PC-9 (cell line): Measurements from ENCODE around the gene TTC39C. TPM values are rescaled to one million over a fixed set of nuclear protein-coding genes. Genes with fewer than 3 reads are reported as not detected.

Source experiments
- BruUV-seq: library from RNA; stranded (reverse); fragments of 400-500 nt; replicated peaks from 2 replicates; lab custom pipeline; 2021; lab: Mats Ljungman, UMichigan
- CTCF ChIA-PET: fragments of 300-600 bp; sonication (Branson Sonifier 250); formaldehyde crosslinking; loops from one replicate; lab custom pipeline; 2022; ENCODE audit warnings: antibody characterized with exemption; lab: Charles Lee
- POLR2A ChIA-PET: fragments of 300-600 bp; sonication (Branson Sonifier 250); formaldehyde crosslinking; loops from one replicate; lab custom pipeline; 2022; ENCODE audit warnings: antibody characterized with exemption; ENCODE audit not compliant: unreplicated experiment; lab: Charles Lee
- DNase-seq, 2 experiments: peaks; one replicate each; pipeline versions ENCODE4 v3.0.0 to v3.0.0-alpha.2; 2015 to 2022; ENCODE audit warnings: mixed read lengths in 1 of 2
- H2AFZ ChIP-seq: fragments of 200-600 bp; sonication (generic); 2 replicates; pipeline ENCODE4 v1.8.1; 2017; ENCODE audit warnings: antibody characterized with exemption
- H3F3A ChIP-seq: fragments of 200-600 bp; sonication (generic); 2 replicates; pipeline ENCODE4 v1.8.1; 2017; ENCODE audit warnings: antibody characterized with exemption, mild to moderate bottlenecking, low read depth; ENCODE audit not compliant: insufficient read depth
- H3K27ac ChIP-seq: fragments of 200-600 bp; sonication (generic); 2 replicates; pipeline ENCODE4 v1.6.1; 2016; ENCODE audit warnings: mixed run types
- H3K27me3 ChIP-seq: fragments of 200-600 bp; sonication (generic); 2 replicates; pipeline ENCODE4 v1.6.1; 2016; ENCODE audit warnings: low read depth, mixed run types; ENCODE audit not compliant: insufficient read depth
- H3K36me3 ChIP-seq: fragments of 200-600 bp; sonication (generic); 2 replicates; pipeline ENCODE4 v1.6.1; 2016; ENCODE audit warnings: low read depth, mixed run types
- H3K4me1 ChIP-seq: fragments of 200-600 bp; sonication (generic); replicated peaks from 2 replicates; pipeline ENCODE4 v1.6.1; 2016; ENCODE audit warnings: mixed run types; ENCODE audit not compliant: insufficient read depth
- H3K4me2 ChIP-seq: fragments of 200-600 bp; sonication (generic); 2 replicates; pipeline ENCODE4 v1.6.1; 2017; ENCODE audit warnings: mixed run types
- H3K4me3 ChIP-seq: fragments of 200-600 bp; sonication (generic); 2 replicates; pipeline ENCODE4 v1.6.1; 2016; ENCODE audit warnings: mixed run types
- H3K79me2 ChIP-seq: fragments of 200-600 bp; sonication (generic); 2 replicates; pipeline ENCODE4 v1.6.1; 2017; ENCODE audit warnings: low read depth, mixed run types
- H3K9me2 ChIP-seq: fragments of 200-600 bp; sonication (generic); 2 replicates; pipeline ENCODE4 v1.8.1; 2017; ENCODE audit warnings: mild to moderate bottlenecking; ENCODE audit not compliant: insufficient read depth
- H3K9me3 ChIP-seq: fragments of 200-600 bp; sonication (generic); 2 replicates; pipeline ENCODE4 v1.8.1; 2016; ENCODE audit warnings: low read depth; ENCODE audit not compliant: insufficient read depth
- H4K20me1 ChIP-seq: fragments of 200-600 bp; sonication (generic); 2 replicates; pipeline ENCODE4 v1.8.1; 2017; ENCODE audit not compliant: insufficient read depth
- EZH2 ChIP-seq: fragments of 200-600 bp; sonication (generic); IDR thresholded peaks from 2 replicates; pipeline ENCODE4 v1.8.0; 2017; ENCODE audit warnings: antibody characterized with exemption, low read depth
- intact Hi-C: fragments of 100-400 bp; cut with micrococcal nuclease; formaldehyde crosslinking; loops from one replicate; pipeline ENCODE4 v1.10.0; 2022; ENCODE audit not compliant: unreplicated experiment
- total RNA-seq: library from RNA; stranded (reverse); gene quantifications from 2 replicates; pipeline ENCODE4 v1.2.3, GENCODE V29; 2021
- TF ChIP-seq, protein P1 (sequence below): fragments of 200-600 bp; sonication (generic); conservative IDR thresholded peaks from 2 replicates; pipeline ENCODE4 v1.6.1; 2017; ENCODE audit warnings: mixed run types, antibody characterized with exemption, mild to moderate bottlenecking, moderate library complexity

TTC39C gene
- total RNA-seq, 1 experiment from 2014 or later, result 15.3 TPM

- Histone ChIP-seq H2AFZ (no peak overlapping the region), H3K36me3 (no peaks in the 10 kb centered on the region), H4K20me1 (no peaks in the 10 kb centered on the region), H3K79me2 (peaks cover 6% of the 10 kb centered on the region; the same call in 1 of the 2 replicates), H3K4me1 (peaks cover 18% of the 10 kb centered on the region), H3K9me2 (no peaks in the 10 kb centered on the region), H3K9me3 (no peaks in the 10 kb centered on the region), H3K4me3 (no peak overlapping the region), H3K27ac (no peak overlapping the region), H3F3A (peaks cover 13% of the 10 kb centered on the region), H3K4me2 (no peak overlapping the region), H3K27me3 (no peaks in the 10 kb centered on the region)
- intact Hi-C loops, result no loop called here
- ChIA-PET POLR2A (no interaction called here), CTCF (no interaction called here)
- no peak for TF ChIP-seq EZH2
- TF ChIP-seq, protein P1, sequence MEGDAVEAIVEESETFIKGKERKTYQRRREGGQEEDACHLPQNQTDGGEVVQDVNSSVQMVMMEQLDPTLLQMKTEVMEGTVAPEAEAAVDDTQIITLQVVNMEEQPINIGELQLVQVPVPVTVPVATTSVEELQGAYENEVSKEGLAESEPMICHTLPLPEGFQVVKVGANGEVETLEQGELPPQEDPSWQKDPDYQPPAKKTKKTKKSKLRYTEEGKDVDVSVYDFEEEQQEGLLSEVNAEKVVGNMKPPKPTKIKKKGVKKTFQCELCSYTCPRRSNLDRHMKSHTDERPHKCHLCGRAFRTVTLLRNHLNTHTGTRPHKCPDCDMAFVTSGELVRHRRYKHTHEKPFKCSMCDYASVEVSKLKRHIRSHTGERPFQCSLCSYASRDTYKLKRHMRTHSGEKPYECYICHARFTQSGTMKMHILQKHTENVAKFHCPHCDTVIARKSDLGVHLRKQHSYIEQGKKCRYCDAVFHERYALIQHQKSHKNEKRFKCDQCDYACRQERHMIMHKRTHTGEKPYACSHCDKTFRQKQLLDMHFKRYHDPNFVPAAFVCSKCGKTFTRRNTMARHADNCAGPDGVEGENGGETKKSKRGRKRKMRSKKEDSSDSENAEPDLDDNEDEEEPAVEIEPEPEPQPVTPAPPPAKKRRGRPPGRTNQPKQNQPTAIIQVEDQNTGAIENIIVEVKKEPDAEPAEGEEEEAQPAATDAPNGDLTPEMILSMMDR, result no peak
- BruUV-seq, result no TSS peak
- no peak for DNase-seq
These were observed 40.7 kb downstream of the TTC39C start for GRCh38 chr18:24055009-24055804.

DNA sequence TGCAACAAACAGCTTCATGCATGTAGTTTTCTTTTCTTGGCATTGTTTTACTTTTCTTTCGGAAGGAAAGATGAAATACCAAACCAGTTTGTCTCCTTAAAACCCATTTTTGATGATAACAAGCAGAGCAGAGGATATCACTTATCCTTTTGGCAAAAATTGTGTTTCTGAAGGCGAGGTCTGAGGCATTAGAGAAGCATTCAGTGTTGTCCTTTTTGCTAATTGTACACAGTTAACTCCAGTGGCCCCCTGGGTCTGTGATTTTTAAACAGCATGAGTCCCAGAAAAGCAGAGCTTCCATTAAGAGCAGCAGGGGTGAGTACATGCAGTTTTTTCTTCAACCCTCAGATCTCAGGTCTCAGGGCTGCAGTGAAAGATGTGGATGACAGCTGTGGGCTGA, 41.3 kb downstream of the TTC39C start:
- no TSS peak for BruUV-seq
- Histone ChIP-seq H3K79me2 (peaks cover 6% of the 10 kb centered on the region; the same call in 1 of the 2 replicates), H3K4me2 (no peak overlapping the region), H3K4me1 (peaks cover 14% of the 10 kb centered on the region), H3F3A (peaks cover 9% of the 10 kb centered on the region), H3K9me3 (no peaks in the 10 kb centered on the region), H4K20me1 (no peaks in the 10 kb centered on the region), H3K9me2 (no peaks in the 10 kb centered on the region), H3K36me3 (no peaks in the 10 kb centered on the region), H3K27ac (no peak overlapping the region), H3K4me3 (no peak overlapping the region), H2AFZ (no peak overlapping the region), H3K27me3 (no peaks in the 10 kb centered on the region)
- intact Hi-C loops, result no loop called here
- DNase-seq, result no peak
- POLR2A ChIA-PET, result no interaction called here
- CTCF ChIA-PET, result no interaction called here
- TF ChIP-seq, protein P1, result no peak
- TF ChIP-seq EZH2, result no peak

- Histone ChIP-seq H3K4me3 (no peak overlapping the region), H3K4me1 (peaks cover 7% of the 10 kb centered on the region), H4K20me1 (no peaks in the 10 kb centered on the region), H3K9me3 (no peaks in the 10 kb centered on the region), H3K79me2 (peaks cover 6% of the 10 kb centered on the region; the same call in 1 of the 2 replicates), H3K9me2 (no peaks in the 10 kb centered on the region), H3K4me2 (no peak overlapping the region), H3K36me3 (no peaks in the 10 kb centered on the region), H3K27ac (no peak overlapping the region), H2AFZ (no peak overlapping the region), H3K27me3 (no peaks in the 10 kb centered on the region), H3F3A (0 out of 2 replicates have a peak, but pooled peaks cover 4% of the 10 kb centered on the region)
- BruUV-seq, result no TSS peak
- TF ChIP-seq, protein P1, result no peak
- TF ChIP-seq EZH2, result no peak
- ChIA-PET POLR2A (no interaction called here), CTCF (no interaction called here)
- no peak for DNase-seq
- intact Hi-C loops, result no loop called here
These were observed 42.0 kb downstream of the TTC39C start for GRCh38 chr18:24056506-24056905.
